ENCODE measurements around the gene COX6A2. TPM values are rescaled to one million over a fixed set of nuclear protein-coding genes. Genes with fewer than 3 reads are reported as not detected.

Gene COX6A2
- total RNA-seq, 1 donor from 2014 or later: not detected

- Histone ChIP-seq H3K4me3 (ENCODE audit: insufficient read depth, low read depth, low read length) (no peak overlapping the region), H3K9ac (ENCODE audit: low read length) (no peak overlapping the region), H3K4me1 (ENCODE audit: insufficient read depth, low read length) (no peaks in the 10 kb centered on the region), H3K36me3 (ENCODE audit: insufficient read depth, low read length) (no peaks in the 10 kb centered on the region), H4K20me1 (ENCODE audit: insufficient read depth, low read length) (no peaks in the 10 kb centered on the region), H3K27me3 (ENCODE audit: insufficient read depth, low read length) (no peaks in the 10 kb centered on the region), H3K27ac (ENCODE audit: low read depth, low read length) (no peak overlapping the region), H2AFZ (ENCODE audit: low read depth, low read length) (no peak overlapping the region), H3K9me3 (ENCODE audit: insufficient read depth, low read depth, low read length) (peaks cover 2% of the 10 kb centered on the region), H3K4me2 (ENCODE audit: low read length) (no peak overlapping the region), H3K79me2 (ENCODE audit: insufficient read depth, low read length) (no peaks in the 10 kb centered on the region)
- Mint-ChIP-seq H3K4me1 (ENCODE audit: low read depth, unreplicated experiment) (no peaks in the 10 kb centered on the region), H3K27ac (ENCODE audit: unreplicated experiment) (no peak overlapping the region), H3K9me3 (ENCODE audit: unreplicated experiment) (peaks cover 10% of the 10 kb centered on the region), H3K36me3 (ENCODE audit: low read depth, unreplicated experiment) (peaks cover 2% of the 10 kb centered on the region), H3K27me3 (ENCODE audit: low read depth, unreplicated experiment) (peaks cover 1% of the 10 kb centered on the region), H3K4me3 (ENCODE audit: unreplicated experiment) (no peak overlapping the region)
- no peak for DNase-seq (ENCODE audit: low read depth)
- TF ChIP-seq EZH2 (IDR thresholded peaks at IDR 0.05; ENCODE audit: insufficient read depth, low read length): no peak
- TF ChIP-seq, protein P1, sequence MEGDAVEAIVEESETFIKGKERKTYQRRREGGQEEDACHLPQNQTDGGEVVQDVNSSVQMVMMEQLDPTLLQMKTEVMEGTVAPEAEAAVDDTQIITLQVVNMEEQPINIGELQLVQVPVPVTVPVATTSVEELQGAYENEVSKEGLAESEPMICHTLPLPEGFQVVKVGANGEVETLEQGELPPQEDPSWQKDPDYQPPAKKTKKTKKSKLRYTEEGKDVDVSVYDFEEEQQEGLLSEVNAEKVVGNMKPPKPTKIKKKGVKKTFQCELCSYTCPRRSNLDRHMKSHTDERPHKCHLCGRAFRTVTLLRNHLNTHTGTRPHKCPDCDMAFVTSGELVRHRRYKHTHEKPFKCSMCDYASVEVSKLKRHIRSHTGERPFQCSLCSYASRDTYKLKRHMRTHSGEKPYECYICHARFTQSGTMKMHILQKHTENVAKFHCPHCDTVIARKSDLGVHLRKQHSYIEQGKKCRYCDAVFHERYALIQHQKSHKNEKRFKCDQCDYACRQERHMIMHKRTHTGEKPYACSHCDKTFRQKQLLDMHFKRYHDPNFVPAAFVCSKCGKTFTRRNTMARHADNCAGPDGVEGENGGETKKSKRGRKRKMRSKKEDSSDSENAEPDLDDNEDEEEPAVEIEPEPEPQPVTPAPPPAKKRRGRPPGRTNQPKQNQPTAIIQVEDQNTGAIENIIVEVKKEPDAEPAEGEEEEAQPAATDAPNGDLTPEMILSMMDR (IDR thresholded peaks at IDR 0.05; ENCODE audit: insufficient read depth, low read depth, low read length): no peak
- FAIRE-seq: no peak
Measured at GRCh38 chr16:31397701-31398100, 30.5 kb downstream of the COX6A2 start.

GRCh38 chr16:31397096-31397660, 31.0 kb downstream of the COX6A2 start:
- Mint-ChIP-seq H3K27ac (ENCODE audit: unreplicated experiment) (no peak overlapping the region), H3K9me3 (ENCODE audit: unreplicated experiment) (peaks cover 10% of the 10 kb centered on the region), H3K27me3 (ENCODE audit: low read depth, unreplicated experiment) (peaks cover 1% of the 10 kb centered on the region), H3K36me3 (ENCODE audit: low read depth, unreplicated experiment) (peaks cover 2% of the 10 kb centered on the region), H3K4me3 (ENCODE audit: unreplicated experiment) (no peak overlapping the region), H3K4me1 (ENCODE audit: low read depth, unreplicated experiment) (no peaks in the 10 kb centered on the region)
- Histone ChIP-seq H3K36me3 (ENCODE audit: insufficient read depth, low read length) (no peaks in the 10 kb centered on the region), H3K79me2 (ENCODE audit: insufficient read depth, low read length) (no peaks in the 10 kb centered on the region), H3K4me2 (ENCODE audit: low read length) (no peak overlapping the region), H4K20me1 (ENCODE audit: insufficient read depth, low read length) (no peaks in the 10 kb centered on the region), H3K4me3 (ENCODE audit: insufficient read depth, low read depth, low read length) (no peak overlapping the region), H3K27me3 (ENCODE audit: insufficient read depth, low read length) (no peaks in the 10 kb centered on the region), H3K27ac (ENCODE audit: low read depth, low read length) (no peak overlapping the region), H3K9me3 (ENCODE audit: insufficient read depth, low read depth, low read length) (peaks cover 2% of the 10 kb centered on the region), H3K4me1 (ENCODE audit: insufficient read depth, low read length) (no peaks in the 10 kb centered on the region), H2AFZ (ENCODE audit: low read depth, low read length) (no peak overlapping the region), H3K9ac (ENCODE audit: low read length) (no peak overlapping the region)
- no peak for DNase-seq (ENCODE audit: low read depth)
- TF ChIP-seq, protein P1 (IDR thresholded peaks at IDR 0.05; ENCODE audit: insufficient read depth, low read depth, low read length): no peak
- TF ChIP-seq EZH2 (IDR thresholded peaks at IDR 0.05; ENCODE audit: insufficient read depth, low read length): no peak
- no peak for FAIRE-seq

- no peaks in the 10 kb centered on the region for H3K27me3 ChIP-seq (ENCODE audit: insufficient read depth, low read length)
- H3K27ac Mint-ChIP-seq (ENCODE audit: unreplicated experiment): no peak overlapping the region
- no peaks in the 10 kb centered on the region for H3K27me3 Mint-ChIP-seq (ENCODE audit: low read depth, unreplicated experiment)
- no peak for FAIRE-seq
- no peaks in the 10 kb centered on the region for H3K79me2 ChIP-seq (ENCODE audit: insufficient read depth, low read length)
- no peak overlapping the region for H3K4me3 Mint-ChIP-seq (ENCODE audit: unreplicated experiment)
- peaks cover 10% of the 10 kb centered on the region for H3K9me3 Mint-ChIP-seq (ENCODE audit: unreplicated experiment)
- H3K9me3 ChIP-seq (ENCODE audit: insufficient read depth, low read depth, low read length): peaks cover 2% of the 10 kb centered on the region
- H2AFZ ChIP-seq (ENCODE audit: low read depth, low read length): no peak overlapping the region
- H3K4me3 ChIP-seq (ENCODE audit: insufficient read depth, low read depth, low read length): no peak overlapping the region
- H3K36me3 Mint-ChIP-seq (ENCODE audit: low read depth, unreplicated experiment): peaks cover 2% of the 10 kb centered on the region
- H4K20me1 ChIP-seq (ENCODE audit: insufficient read depth, low read length): no peaks in the 10 kb centered on the region
- no peaks in the 10 kb centered on the region for H3K36me3 ChIP-seq (ENCODE audit: insufficient read depth, low read length)
- H3K4me1 ChIP-seq (ENCODE audit: insufficient read depth, low read length): no peaks in the 10 kb centered on the region
- no peak for DNase-seq (ENCODE audit: low read depth)
- no peak overlapping the region for H3K9ac ChIP-seq (ENCODE audit: low read length)
- no peaks in the 10 kb centered on the region for H3K4me1 Mint-ChIP-seq (ENCODE audit: low read depth, unreplicated experiment)
- no peak overlapping the region for H3K4me2 ChIP-seq (ENCODE audit: low read length)
- no peak overlapping the region for H3K27ac ChIP-seq (ENCODE audit: low read depth, low read length)
- TF ChIP-seq EZH2 (IDR thresholded peaks at IDR 0.05; ENCODE audit: insufficient read depth, low read length): no peak
- TF ChIP-seq, protein P1 (IDR thresholded peaks at IDR 0.05; ENCODE audit: insufficient read depth, low read depth, low read length): no peak
Measured at GRCh38 chr16:31395647-31396046, 32.5 kb downstream of the COX6A2 start.
